Osteocyte (in vitro differentiated cells): ENCODE measurements around the gene HGFAC. TPM values are rescaled to one million over a fixed set of nuclear protein-coding genes. Genes with fewer than 3 reads are reported as not detected.

ENCODE experiments used
- DNase-seq: peaks from one replicate; pipeline ENCODE4 v3.0.0; 2021; ENCODE audit warnings: mixed read lengths; ENCODE audit not compliant: unreplicated experiment; ENCODE audit errors: extremely low spot score
- H3K27ac Mint-ChIP-seq: one replicate; pipeline ENCODE4 v1.8.0; 2021; ENCODE audit warnings: mild to moderate bottlenecking, mixed read lengths; ENCODE audit not compliant: unreplicated experiment
- H3K27me3 Mint-ChIP-seq: one replicate; pipeline ENCODE4 v1.8.0; 2021; ENCODE audit warnings: mixed read lengths; ENCODE audit not compliant: unreplicated experiment
- H3K36me3 Mint-ChIP-seq: one replicate; pipeline ENCODE4 v1.8.0; 2021; ENCODE audit warnings: mixed read lengths; ENCODE audit not compliant: unreplicated experiment
- H3K4me1 Mint-ChIP-seq: one replicate; pipeline ENCODE4 v1.8.0; 2021; ENCODE audit warnings: mixed read lengths; ENCODE audit not compliant: unreplicated experiment
- H3K4me3 Mint-ChIP-seq: one replicate; pipeline ENCODE4 v1.8.0; 2021; ENCODE audit warnings: mild to moderate bottlenecking, moderate library complexity, mixed read lengths; ENCODE audit not compliant: unreplicated experiment
- H3K9me3 Mint-ChIP-seq: one replicate; pipeline ENCODE4 v1.8.0; 2021; ENCODE audit warnings: mixed read lengths; ENCODE audit not compliant: unreplicated experiment
- total RNA-seq: library from RNA; stranded (reverse); gene quantifications from 2 replicates; pipeline ENCODE4 v1.2.1, GENCODE V29; 2021
- TF ChIP-seq, protein P1 (sequence below): fragments of 200-600 bp; sonication (generic); IDR thresholded peaks from 2 replicates; pipeline ENCODE4 v1.5.0; 2021; ENCODE audit warnings: antibody characterized with exemption, mild to moderate bottlenecking, moderate library complexity

The HGFAC gene
- total RNA-seq, 1 donor from 2014 or later, result 0.54 TPM

DNA sequence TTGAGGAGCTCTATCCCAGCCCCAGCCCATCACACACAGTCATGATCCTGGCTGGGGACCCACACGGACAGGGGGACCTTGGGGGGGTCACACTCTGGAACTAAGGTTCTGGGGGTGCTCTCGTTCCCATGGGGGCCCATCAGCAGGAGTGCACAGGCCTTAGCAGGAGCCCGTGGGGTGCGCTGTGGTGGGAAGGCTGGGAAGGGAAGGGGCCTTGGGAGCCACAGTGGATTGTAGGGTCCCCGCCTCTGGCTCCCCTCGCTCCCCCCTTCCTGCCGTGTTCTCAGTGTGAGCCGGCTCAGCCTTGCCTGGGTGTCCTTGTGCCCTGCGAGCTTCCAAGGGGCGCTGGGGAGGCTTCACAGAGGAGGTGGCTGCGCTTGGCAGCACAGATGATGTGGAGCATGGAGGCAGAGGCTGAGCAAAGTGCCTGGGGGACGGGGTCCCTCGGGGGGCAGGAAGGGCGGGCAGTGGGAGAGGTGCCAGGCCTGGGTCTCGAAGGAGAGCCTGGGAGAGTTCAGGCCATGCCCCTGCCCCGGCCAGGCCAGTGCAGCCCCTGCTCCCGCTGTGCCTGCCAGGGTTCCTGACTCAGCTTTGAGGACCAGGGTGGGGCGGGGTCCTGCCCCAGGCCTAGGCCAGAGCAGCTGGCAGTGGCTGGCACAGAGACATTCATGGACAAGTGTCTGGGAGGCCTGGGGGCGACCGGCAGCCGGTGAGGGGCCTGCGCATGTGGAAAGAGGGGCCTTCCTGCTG lies 5.5 kb upstream of the HGFAC start:
- no peak overlapping the region for H3K27ac Mint-ChIP-seq
- no peak for DNase-seq
- peaks cover 9% of the 10 kb centered on the region for H3K4me1 Mint-ChIP-seq
- H3K9me3 Mint-ChIP-seq, result no peaks in the 10 kb centered on the region
- H3K4me3 Mint-ChIP-seq, result no peak overlapping the region
- H3K27me3 Mint-ChIP-seq, result no peaks in the 10 kb centered on the region
- no peaks in the 10 kb centered on the region for H3K36me3 Mint-ChIP-seq
- TF ChIP-seq, protein P1, sequence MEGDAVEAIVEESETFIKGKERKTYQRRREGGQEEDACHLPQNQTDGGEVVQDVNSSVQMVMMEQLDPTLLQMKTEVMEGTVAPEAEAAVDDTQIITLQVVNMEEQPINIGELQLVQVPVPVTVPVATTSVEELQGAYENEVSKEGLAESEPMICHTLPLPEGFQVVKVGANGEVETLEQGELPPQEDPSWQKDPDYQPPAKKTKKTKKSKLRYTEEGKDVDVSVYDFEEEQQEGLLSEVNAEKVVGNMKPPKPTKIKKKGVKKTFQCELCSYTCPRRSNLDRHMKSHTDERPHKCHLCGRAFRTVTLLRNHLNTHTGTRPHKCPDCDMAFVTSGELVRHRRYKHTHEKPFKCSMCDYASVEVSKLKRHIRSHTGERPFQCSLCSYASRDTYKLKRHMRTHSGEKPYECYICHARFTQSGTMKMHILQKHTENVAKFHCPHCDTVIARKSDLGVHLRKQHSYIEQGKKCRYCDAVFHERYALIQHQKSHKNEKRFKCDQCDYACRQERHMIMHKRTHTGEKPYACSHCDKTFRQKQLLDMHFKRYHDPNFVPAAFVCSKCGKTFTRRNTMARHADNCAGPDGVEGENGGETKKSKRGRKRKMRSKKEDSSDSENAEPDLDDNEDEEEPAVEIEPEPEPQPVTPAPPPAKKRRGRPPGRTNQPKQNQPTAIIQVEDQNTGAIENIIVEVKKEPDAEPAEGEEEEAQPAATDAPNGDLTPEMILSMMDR, result no peak

DNA sequence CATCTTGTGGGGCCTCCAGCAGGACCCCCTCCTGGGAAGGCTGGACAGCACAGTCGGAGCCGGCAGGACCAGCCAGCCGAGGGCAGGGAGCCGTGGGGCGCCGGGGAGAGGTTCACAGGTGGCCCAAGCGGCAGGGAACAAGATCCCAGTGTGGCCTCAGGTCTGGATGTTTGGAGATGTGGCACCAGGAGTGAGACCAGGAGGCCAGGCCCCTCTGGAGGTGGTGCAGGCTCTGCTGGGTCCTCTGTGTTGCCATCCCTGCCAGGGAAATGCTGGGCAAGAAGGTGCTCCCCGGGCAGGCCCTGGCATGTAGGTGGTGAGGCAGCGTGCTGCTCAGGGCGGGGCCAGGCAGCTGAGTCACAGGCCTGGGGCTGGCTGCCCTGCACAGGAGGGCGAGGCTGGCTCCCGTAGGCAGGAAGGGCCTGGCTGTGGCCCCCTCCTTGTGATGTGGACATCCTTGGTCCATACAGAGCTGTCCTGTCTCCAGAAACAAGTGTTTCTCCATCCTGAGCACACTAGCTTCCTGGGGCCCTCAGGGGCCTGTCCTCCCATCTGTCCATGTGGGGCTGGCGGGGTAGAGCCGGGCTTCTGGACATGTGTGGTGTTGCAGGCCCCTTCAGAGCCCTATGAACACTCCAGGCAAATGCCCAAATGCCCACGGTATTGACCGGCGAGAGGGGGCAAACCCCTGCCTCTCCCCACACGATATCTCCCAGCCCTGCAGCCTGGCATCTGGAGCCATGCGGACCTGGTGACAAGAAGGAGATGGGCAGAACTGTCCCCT lies 4.8 kb upstream of the HGFAC start:
- no peak overlapping the region for H3K27ac Mint-ChIP-seq
- no peaks in the 10 kb centered on the region for H3K9me3 Mint-ChIP-seq
- DNase-seq, result no peak
- no peaks in the 10 kb centered on the region for H3K27me3 Mint-ChIP-seq
- no peaks in the 10 kb centered on the region for H3K36me3 Mint-ChIP-seq
- peaks cover 9% of the 10 kb centered on the region for H3K4me1 Mint-ChIP-seq
- no peak overlapping the region for H3K4me3 Mint-ChIP-seq
- TF ChIP-seq, protein P1, result no peak

GRCh38 chr4:3437582-3437936 lies 4.2 kb upstream of the HGFAC start:
- peaks cover 9% of the 10 kb centered on the region for H3K4me1 Mint-ChIP-seq
- no peak overlapping the region for H3K4me3 Mint-ChIP-seq
- no peaks in the 10 kb centered on the region for H3K9me3 Mint-ChIP-seq
- TF ChIP-seq, protein P1, result no peak
- no peaks in the 10 kb centered on the region for H3K27me3 Mint-ChIP-seq
- no peak overlapping the region for H3K27ac Mint-ChIP-seq
- no peak for DNase-seq
- H3K36me3 Mint-ChIP-seq, result no peaks in the 10 kb centered on the region

DNA sequence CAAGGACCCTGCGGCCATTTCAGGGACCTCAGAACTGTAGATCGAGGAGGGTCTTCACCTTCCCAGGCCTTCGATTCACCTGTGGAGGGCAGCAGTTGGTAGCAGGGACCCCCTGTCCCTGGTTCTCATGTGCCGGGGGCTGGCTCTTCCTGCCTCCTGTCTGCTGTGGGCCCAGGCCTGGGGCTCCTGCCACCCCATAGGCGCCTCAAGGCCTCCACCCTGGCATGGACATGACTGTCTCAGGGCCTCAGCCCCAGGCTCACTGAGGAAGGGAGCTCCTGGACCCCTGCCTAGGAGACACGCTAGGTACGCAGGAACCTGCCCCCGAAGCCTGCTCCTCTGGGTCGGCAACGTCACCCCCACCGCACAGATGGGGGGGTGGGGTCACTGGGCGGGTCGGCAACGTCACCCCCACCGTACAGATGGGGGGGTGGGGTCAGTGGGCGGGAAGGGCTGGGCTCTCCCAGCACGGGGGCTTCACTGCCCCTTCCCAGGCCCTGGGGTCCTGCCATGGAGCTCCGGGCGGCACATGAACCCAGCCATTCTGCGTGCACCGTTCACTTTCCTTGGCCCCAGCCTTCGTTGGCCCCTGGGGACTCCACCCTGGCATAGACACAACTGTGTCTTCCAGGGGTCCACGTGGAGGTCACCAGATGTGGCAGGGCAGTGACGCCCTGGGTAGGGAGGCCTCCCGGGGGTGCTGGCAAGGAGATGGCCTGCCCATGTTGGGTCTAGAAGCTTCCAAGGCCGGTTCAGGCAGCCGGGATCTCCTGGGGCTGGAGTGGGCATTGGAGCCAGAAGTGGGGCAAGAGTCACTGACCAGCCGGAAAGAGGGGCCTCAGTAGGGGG lies 3.5 kb upstream of the HGFAC start:
- Mint-ChIP-seq H3K36me3 (no peaks in the 10 kb centered on the region), H3K4me3 (no peak overlapping the region), H3K27me3 (no peaks in the 10 kb centered on the region), H3K4me1 (peaks cover 9% of the 10 kb centered on the region), H3K9me3 (no peaks in the 10 kb centered on the region), H3K27ac (no peak overlapping the region)
- DNase-seq, result no peak
- TF ChIP-seq, protein P1, result no peak

GRCh38 chr4:3438847-3439180 lies 3.0 kb upstream of the HGFAC start:
- TF ChIP-seq, protein P1, result no peak
- no peak overlapping the region for H3K27ac Mint-ChIP-seq
- H3K4me3 Mint-ChIP-seq, result no peak overlapping the region
- H3K36me3 Mint-ChIP-seq, result no peaks in the 10 kb centered on the region
- no peaks in the 10 kb centered on the region for H3K27me3 Mint-ChIP-seq
- no peak for DNase-seq
- H3K4me1 Mint-ChIP-seq, result peaks cover 9% of the 10 kb centered on the region
- no peaks in the 10 kb centered on the region for H3K9me3 Mint-ChIP-seq
